Chondrocyte (in vitro differentiated cells): ENCODE measurements around the gene ERC1. TPM values are rescaled to one million over a fixed set of nuclear protein-coding genes. Genes with fewer than 3 reads are reported as not detected.

Experiments used
- DNase-seq: peaks from one replicate; pipeline ENCODE4 v3.0.0; 2021; ENCODE audit warnings: mixed read lengths, low spot score
- H3K27ac Mint-ChIP-seq: one replicate; pipeline ENCODE4 v1.8.0; 2021; ENCODE audit warnings: mild to moderate bottlenecking, moderate library complexity, mixed read lengths; ENCODE audit not compliant: unreplicated experiment
- H3K27me3 Mint-ChIP-seq: 2 replicates; pipeline ENCODE4 v1.8.0; 2021; ENCODE audit warnings: low read depth, mixed read lengths
- H3K36me3 Mint-ChIP-seq: 2 replicates; pipeline ENCODE4 v1.8.0; 2021; ENCODE audit warnings: low read depth, mixed read lengths
- H3K4me1 Mint-ChIP-seq: 2 replicates; pipeline ENCODE4 v1.8.0; 2021; ENCODE audit warnings: low read depth, mild to moderate bottlenecking, mixed read lengths
- H3K4me3 Mint-ChIP-seq: one replicate; pipeline ENCODE4 v1.8.0; 2021; ENCODE audit warnings: mild to moderate bottlenecking, moderate library complexity, mixed read lengths; ENCODE audit not compliant: unreplicated experiment
- H3K9me3 Mint-ChIP-seq: 2 replicates; pipeline ENCODE4 v1.8.0; 2021; ENCODE audit warnings: low read depth, mixed read lengths
- total RNA-seq: library from RNA; stranded (reverse); gene quantifications from 3 replicates; pipeline ENCODE4 v1.2.1, GENCODE V29; 2021
- TF ChIP-seq, protein P1 (sequence below): fragments of 200-600 bp; sonication (generic); IDR thresholded peaks from 2 replicates; pipeline ENCODE4 v1.5.0; 2021; ENCODE audit warnings: antibody characterized with exemption, mild to moderate bottlenecking, moderate library complexity

The ERC1 gene
- total RNA-seq, 1 donor from 2014 or later, result 79.3 TPM

DNA sequence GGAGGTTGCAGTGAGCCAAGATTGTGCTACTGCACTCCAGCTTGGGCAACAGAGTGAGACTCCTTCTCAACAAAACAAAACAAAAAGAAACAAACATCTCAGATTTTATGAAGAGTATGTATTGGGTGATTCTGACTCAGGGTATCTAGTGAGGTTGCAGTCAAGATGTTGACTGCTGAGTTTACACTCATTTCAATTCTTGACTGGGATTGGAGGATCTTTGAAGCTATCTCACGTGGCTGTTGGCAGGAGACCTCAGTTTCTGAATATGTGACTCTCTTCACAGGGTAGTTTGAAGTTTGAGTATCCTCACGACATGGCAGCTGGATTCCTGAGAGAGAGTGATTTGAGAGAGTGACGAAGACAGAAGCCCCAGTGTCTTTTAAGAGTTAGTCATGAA is 29.4 kb downstream of the ERC1 start:
- TF ChIP-seq, protein P1, sequence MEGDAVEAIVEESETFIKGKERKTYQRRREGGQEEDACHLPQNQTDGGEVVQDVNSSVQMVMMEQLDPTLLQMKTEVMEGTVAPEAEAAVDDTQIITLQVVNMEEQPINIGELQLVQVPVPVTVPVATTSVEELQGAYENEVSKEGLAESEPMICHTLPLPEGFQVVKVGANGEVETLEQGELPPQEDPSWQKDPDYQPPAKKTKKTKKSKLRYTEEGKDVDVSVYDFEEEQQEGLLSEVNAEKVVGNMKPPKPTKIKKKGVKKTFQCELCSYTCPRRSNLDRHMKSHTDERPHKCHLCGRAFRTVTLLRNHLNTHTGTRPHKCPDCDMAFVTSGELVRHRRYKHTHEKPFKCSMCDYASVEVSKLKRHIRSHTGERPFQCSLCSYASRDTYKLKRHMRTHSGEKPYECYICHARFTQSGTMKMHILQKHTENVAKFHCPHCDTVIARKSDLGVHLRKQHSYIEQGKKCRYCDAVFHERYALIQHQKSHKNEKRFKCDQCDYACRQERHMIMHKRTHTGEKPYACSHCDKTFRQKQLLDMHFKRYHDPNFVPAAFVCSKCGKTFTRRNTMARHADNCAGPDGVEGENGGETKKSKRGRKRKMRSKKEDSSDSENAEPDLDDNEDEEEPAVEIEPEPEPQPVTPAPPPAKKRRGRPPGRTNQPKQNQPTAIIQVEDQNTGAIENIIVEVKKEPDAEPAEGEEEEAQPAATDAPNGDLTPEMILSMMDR, result no peak
- Mint-ChIP-seq H3K4me3 (no peak overlapping the region), H3K4me1 (peaks cover 30% of the 10 kb centered on the region), H3K27me3 (no peaks in the 10 kb centered on the region), H3K9me3 (peaks cover 5% of the 10 kb centered on the region), H3K27ac (no peak overlapping the region), H3K36me3 (peaks cover 5% of the 10 kb centered on the region)
- DNase-seq, result no peak

DNA sequence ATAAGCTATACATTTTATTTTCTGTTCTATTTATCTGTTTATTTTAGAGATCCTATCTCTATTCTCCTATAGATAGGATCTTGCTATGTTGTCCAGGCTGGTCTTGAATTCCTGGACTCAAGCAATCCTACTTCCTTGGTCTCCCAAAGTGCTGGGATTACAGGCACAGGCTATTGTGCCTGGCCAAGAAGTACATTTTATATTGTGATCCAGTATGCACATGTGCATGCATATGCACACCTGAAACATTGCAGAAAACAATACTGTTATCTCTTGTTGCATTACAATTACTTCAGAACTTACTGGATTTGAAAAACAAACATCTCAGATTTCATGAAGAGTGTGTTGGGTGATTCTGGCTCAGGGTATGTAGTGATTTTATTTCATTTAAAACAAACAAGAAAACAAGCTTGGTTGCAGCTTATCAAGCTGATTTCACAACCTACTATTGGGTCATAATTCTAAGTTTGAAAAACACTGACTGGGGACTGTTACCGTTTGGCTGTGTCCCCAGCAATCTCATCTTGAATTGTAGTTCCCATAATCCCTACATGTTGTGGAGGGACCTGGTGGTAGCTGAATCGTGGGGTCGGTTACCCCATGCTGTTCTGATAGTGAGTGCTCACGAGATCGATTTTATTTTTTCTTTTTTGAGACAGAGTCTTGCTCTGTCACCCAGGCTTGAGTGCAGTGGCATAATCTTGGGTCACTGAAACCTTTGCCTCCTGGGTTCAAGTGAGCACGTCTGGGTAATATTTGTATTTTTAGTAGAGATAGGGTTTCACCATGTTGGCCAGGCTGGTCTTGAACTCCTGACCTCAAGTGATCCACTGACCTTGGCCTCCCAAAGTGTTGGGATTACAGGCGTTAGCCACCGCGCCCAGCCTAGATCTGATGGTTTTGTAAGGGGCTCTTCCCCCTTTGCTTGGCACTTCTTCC is 31.3 kb downstream of the ERC1 start:
- no peak overlapping the region for H3K27ac Mint-ChIP-seq
- no peak for DNase-seq
- no peaks in the 10 kb centered on the region for H3K27me3 Mint-ChIP-seq
- TF ChIP-seq, protein P1, result no peak
- no peak overlapping the region for H3K4me3 Mint-ChIP-seq
- peaks cover 24% of the 10 kb centered on the region for H3K4me1 Mint-ChIP-seq
- H3K36me3 Mint-ChIP-seq, result peaks cover 6% of the 10 kb centered on the region
- peaks cover 5% of the 10 kb centered on the region for H3K9me3 Mint-ChIP-seq

DNA sequence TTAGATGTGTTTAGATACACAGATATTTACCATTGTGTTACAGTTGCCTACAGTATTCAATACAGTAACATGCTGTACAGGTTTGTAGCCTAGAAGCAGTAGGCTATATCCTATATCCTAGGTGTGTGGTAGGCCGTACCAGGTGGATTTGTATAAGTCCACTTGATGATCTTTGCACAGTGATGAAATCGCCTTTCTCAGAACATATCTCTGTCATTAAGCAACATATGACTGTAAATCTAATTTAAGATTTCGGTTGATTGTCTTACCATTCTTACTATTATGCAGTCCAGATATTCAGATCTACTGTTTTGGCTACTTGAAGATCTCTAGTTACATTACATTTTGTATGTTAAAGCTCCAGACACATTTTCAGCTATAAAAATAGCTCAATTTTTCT is 39.8 kb downstream of the ERC1 start:
- TF ChIP-seq, protein P1, result no peak
- DNase-seq, result no peak
- no peak overlapping the region for H3K4me3 Mint-ChIP-seq
- H3K4me1 Mint-ChIP-seq, result no peaks in the 10 kb centered on the region
- H3K36me3 Mint-ChIP-seq, result peaks cover 16% of the 10 kb centered on the region
- no peaks in the 10 kb centered on the region for H3K9me3 Mint-ChIP-seq
- no peaks in the 10 kb centered on the region for H3K27me3 Mint-ChIP-seq
- no peak overlapping the region for H3K27ac Mint-ChIP-seq

DNA sequence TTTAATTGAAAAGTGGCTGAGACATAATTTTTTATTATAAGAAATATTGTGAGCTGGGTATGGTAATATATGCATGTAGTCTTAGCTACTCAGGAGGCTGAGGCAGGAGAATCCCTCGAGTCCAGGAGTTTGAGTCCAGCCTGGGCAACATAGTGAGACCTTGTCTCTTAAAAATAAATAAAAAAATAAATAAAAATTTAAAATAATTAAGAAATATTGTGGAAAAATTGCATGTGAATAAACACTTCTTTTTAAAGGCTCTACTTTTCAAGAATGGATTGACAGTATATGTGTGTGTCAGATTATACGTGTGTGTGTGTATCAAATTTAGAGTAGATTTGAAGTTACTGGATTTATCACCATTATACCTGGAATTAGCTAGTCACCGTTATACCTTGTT is 43.2 kb downstream of the ERC1 start:
- H3K4me1 Mint-ChIP-seq, result no peaks in the 10 kb centered on the region
- H3K4me3 Mint-ChIP-seq, result no peak overlapping the region
- TF ChIP-seq, protein P1, result no peak
- H3K36me3 Mint-ChIP-seq, result peaks cover 4% of the 10 kb centered on the region
- H3K27ac Mint-ChIP-seq, result no peak overlapping the region
- no peaks in the 10 kb centered on the region for H3K9me3 Mint-ChIP-seq
- no peak for DNase-seq
- H3K27me3 Mint-ChIP-seq, result no peaks in the 10 kb centered on the region

DNA sequence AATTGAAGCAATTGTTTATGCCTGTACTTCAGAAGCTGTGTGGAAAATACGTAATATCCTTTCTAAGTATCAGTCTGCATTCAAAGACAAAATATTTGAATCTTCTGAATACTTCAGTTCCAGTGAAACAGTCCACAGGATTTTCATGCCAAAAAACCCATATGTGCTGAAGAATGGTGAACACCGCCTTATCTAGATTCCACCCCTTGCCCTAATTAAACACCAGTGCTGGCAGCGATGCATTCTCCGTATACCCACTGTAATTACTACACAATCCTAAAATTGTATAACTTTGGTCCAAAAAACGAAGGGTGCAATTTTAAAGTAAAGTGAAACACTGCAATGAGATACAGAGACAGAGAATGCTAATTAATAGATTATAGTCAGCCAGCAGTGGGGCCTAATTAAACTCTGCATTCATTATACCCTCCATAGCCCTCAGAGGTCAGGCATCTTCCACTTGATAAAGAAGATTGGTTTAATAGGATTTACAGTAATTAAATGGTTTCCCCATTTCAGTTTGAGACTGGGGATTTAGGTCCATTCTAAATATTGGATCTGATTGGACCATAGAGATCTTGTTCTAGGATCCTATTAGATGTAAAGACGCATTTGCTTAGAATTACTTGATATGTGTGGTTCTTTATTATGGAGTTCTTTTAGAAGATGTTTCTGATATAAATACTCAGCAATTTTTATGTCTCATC is 43.9 kb downstream of the ERC1 start:
- Mint-ChIP-seq H3K27ac (no peak overlapping the region), H3K4me1 (no peaks in the 10 kb centered on the region), H3K9me3 (no peaks in the 10 kb centered on the region), H3K36me3 (peaks cover 4% of the 10 kb centered on the region), H3K4me3 (no peak overlapping the region), H3K27me3 (no peaks in the 10 kb centered on the region)
- TF ChIP-seq, protein P1, result no peak
- DNase-seq, result no peak
